ENCODE measurements around the gene LRPAP1.

Gene LRPAP1

GRCh38 chr4:3527914-3528876 is 4.0 kb downstream of the LRPAP1 start:
- ChIA-PET CTCF (interaction anchor here (0.9 kb wide), 1 partner anchor 15 kb away, joined by 4 read pairs; no protein-coding TSS in a partner anchor), POLR2A (no interaction called here)
- DNase-seq (ENCODE audit: low read depth, low spot score): no peak
- no peak overlapping the region for H3K4me3 ChIP-seq (ENCODE audit: low read depth, low read length)
- TF ChIP-seq CTCF (IDR thresholded peaks at IDR 0.05; ENCODE audit: insufficient read depth, low read length, missing control alignments): no peak

- ChIA-PET CTCF (interaction anchor here (0.9 kb wide), 1 partner anchor 14 kb away, joined by 4 read pairs; no protein-coding TSS in a partner anchor), POLR2A (no interaction called here)
- no peak overlapping the region for H3K4me3 ChIP-seq (ENCODE audit: low read depth, low read length)
- TF ChIP-seq CTCF (IDR thresholded peaks at IDR 0.05; ENCODE audit: insufficient read depth, low read length, missing control alignments): no peak
- no peak for DNase-seq (ENCODE audit: low read depth, low spot score)
These were observed 4.9 kb downstream of the LRPAP1 start for GRCh38 chr4:3527101-3527913.

GRCh38 chr4:3526456-3526855 is 5.8 kb downstream of the LRPAP1 start:
- no peak overlapping the region for H3K4me3 ChIP-seq (ENCODE audit: low read depth, low read length)
- POLR2A ChIA-PET: no interaction called here
- DNase-seq (ENCODE audit: low read depth, low spot score): no peak
- TF ChIP-seq CTCF (IDR thresholded peaks at IDR 0.05; ENCODE audit: insufficient read depth, low read length, missing control alignments): no peak
- CTCF ChIA-PET: no interaction called here

- TF ChIP-seq CTCF (IDR thresholded peaks at IDR 0.05; ENCODE audit: insufficient read depth, low read length, missing control alignments): no peak
- no peak overlapping the region for H3K4me3 ChIP-seq (ENCODE audit: low read depth, low read length)
- no peak for DNase-seq (ENCODE audit: low read depth, low spot score)
- CTCF ChIA-PET: no interaction called here
- POLR2A ChIA-PET: no interaction called here
These were observed 6.4 kb downstream of the LRPAP1 start for GRCh38 chr4:3525532-3526430.

GRCh38 chr4:3524920-3525319 is 7.3 kb downstream of the LRPAP1 start:
- ChIA-PET POLR2A (no interaction called here), CTCF (no interaction called here)
- DNase-seq (ENCODE audit: low read depth, low spot score): no peak
- TF ChIP-seq CTCF (IDR thresholded peaks at IDR 0.05; ENCODE audit: insufficient read depth, low read length, missing control alignments): no peak
- H3K4me3 ChIP-seq (ENCODE audit: low read depth, low read length): no peak overlapping the region
